Smooth muscle cell of the pulmonary artery (primary cell): ENCODE data around the gene MYBPC1. TPM values are rescaled to one million over a fixed set of nuclear protein-coding genes. Genes with fewer than 3 reads are reported as not detected.

Experiments used
- total RNA-seq: library from RNA; depleted of rRNA; stranded (reverse); fragments of >200 nt; gene quantifications from 2 replicates; pipeline ENCODE4 v1.2.3, GENCODE V29; 2014

Gene MYBPC1
- under 0.01 TPM in 1 of 2 replicates, not detected in the other for total RNA-seq

GRCh38 chr12:101594700-101595099 is at the start of gene MYBPC1:
Gene MYBPC1 (plus strand): TSS chr12:101594971. CDS start chr12:101595071, 100 bp downstream.

GRCh38 chr12:101697197-101697929 is 102.6 kb downstream of the MYBPC1 start, which contains the start of gene CHPT1:
Gene CHPT1 (plus strand): TSS chr12:101697640. CDS start chr12:101697862, 222 bp downstream.

Other genes with a start within 250 kb of the MYBPC1 start
- 180 and 207 TPM in 2 replicates for gene ARL1, start 187.2 kb upstream of the MYBPC1 start, total RNA-seq
- gene SPIC, start 119.6 kb upstream of the MYBPC1 start, total RNA-seq = not detected in 2 replicates
- 52.8 and 59.0 TPM in 2 replicates for gene CHPT1, start 102.7 kb downstream of the MYBPC1 start, total RNA-seq
- 0.07 and 0.33 TPM in 2 replicates for gene SYCP3, start 144.5 kb downstream of the MYBPC1 start, total RNA-seq
- gene GNPTAB, start 236.0 kb downstream of the MYBPC1 start, total RNA-seq = 46.3 and 65.9 TPM in 2 replicates